CD14-positive monocyte (primary cell): Measurements from ENCODE around the gene CARMIL3. TPM values are rescaled to one million over a fixed set of nuclear protein-coding genes. Genes with fewer than 3 reads are reported as not detected.

ENCODE experiments used
- DNase-seq, 3 donors: peaks; one replicate each; pipeline ENCODE4 v3.0.0-alpha.2; 2011 to 2022
- H2AFZ ChIP-seq: 2 replicates; pipeline ENCODE4 v1.6.0; 2012; ENCODE audit warnings: mild to moderate bottlenecking, low read depth, low read length, inconsistent platforms; ENCODE audit not compliant: insufficient read depth, poor library complexity, severe bottlenecking
- H3K27ac ChIP-seq, 2 donors: 1 replicate in 1 of 2; 2 replicates in 1 of 2; pipeline ENCODE4 v1.5.1; 2012 to 2013; ENCODE audit warnings: low read length in 2 of 2, control low read depth in 1 of 2, inconsistent platforms in 1 of 2, low read depth in 1 of 2, mild to moderate bottlenecking in 1 of 2
- H3K27me3 ChIP-seq, 2 donors: one replicate each; pipeline versions ENCODE4 v1.6.0 to v1.6.1; 2011 to 2013; ENCODE audit warnings: low read length in 2 of 2; ENCODE audit not compliant: control insufficient read depth in 2 of 2, insufficient read depth in 2 of 2
- H3K36me3 ChIP-seq, 2 donors: replicated peaks in 1 of 2; 1 replicate in 1 of 2; 2 replicates in 1 of 2; pipeline versions ENCODE4 v1.5.1 to v1.6.1; 2012 to 2013; ENCODE audit warnings: low read length in 2 of 2, control low read depth in 1 of 2, inconsistent platforms in 1 of 2, mild to moderate bottlenecking in 1 of 2; ENCODE audit not compliant: insufficient read depth in 2 of 2, control insufficient read depth in 1 of 2
- H3K4me1 ChIP-seq, 2 donors: 1 replicate in 1 of 2; 2 replicates in 1 of 2; pipeline versions ENCODE4 v1.5.1 to v1.6.1; 2012 to 2013; ENCODE audit warnings: low read length in 2 of 2, control low read depth in 1 of 2, inconsistent platforms in 1 of 2, mild to moderate bottlenecking in 1 of 2, moderate library complexity in 1 of 2; ENCODE audit not compliant: insufficient read depth in 2 of 2, control insufficient read depth in 1 of 2
- H3K4me2 ChIP-seq: replicated peaks from 2 replicates; pipeline ENCODE3; 2012; ENCODE audit warnings: low read length, moderate library complexity, mild to moderate bottlenecking; ENCODE audit not compliant: poor library complexity, severe bottlenecking; ENCODE audit errors: extremely low read depth
- H3K4me3 ChIP-seq, 3 experiments: fragments of 200-600 bp in 1 of 3; sonication (generic) in 1 of 3; replicated peaks in 1 of 3; 1 replicate in 2 of 3; 2 replicates in 1 of 3; pipeline ENCODE4 v1.5.1; 2011 to 2013; ENCODE audit warnings: low read length in 3 of 3, mild to moderate bottlenecking in 3 of 3, control low read depth in 2 of 3, low read depth in 2 of 3, inconsistent platforms in 1 of 3, moderate library complexity in 1 of 3
- H3K79me2 ChIP-seq: 2 replicates; pipeline ENCODE4 v1.6.0; 2012; ENCODE audit warnings: mild to moderate bottlenecking, control low read depth, inconsistent platforms, low read length, moderate library complexity; ENCODE audit not compliant: insufficient read depth
- H3K9ac ChIP-seq: 2 replicates; pipeline ENCODE4 v1.6.0; 2017; ENCODE audit warnings: low read length, mild to moderate bottlenecking; ENCODE audit not compliant: insufficient read depth, poor library complexity, severe bottlenecking
- H3K9me3 ChIP-seq, 2 donors: replicated peaks in 1 of 2; 1 replicate in 1 of 2; 2 replicates in 1 of 2; pipeline versions ENCODE4 v1.5.1 to v1.6.1; 2012 to 2013; ENCODE audit warnings: low read length in 2 of 2, control low read depth in 1 of 2; ENCODE audit not compliant: control insufficient read depth in 1 of 2, insufficient read depth in 1 of 2
- H4K20me1 ChIP-seq: 2 replicates; pipeline ENCODE4 v1.6.0; 2012; ENCODE audit warnings: mild to moderate bottlenecking, low read length, control low read depth, moderate library complexity; ENCODE audit not compliant: insufficient read depth
- H3K27ac Mint-ChIP-seq, 7 donors: one replicate each; pipeline ENCODE4 v1.8.0; 2020; ENCODE audit warnings: mild to moderate bottlenecking in 7 of 7, mixed read lengths in 7 of 7, moderate library complexity in 6 of 7, inconsistent platforms in 2 of 7
- H3K27me3 Mint-ChIP-seq, 3 donors: one replicate each; pipeline ENCODE4 v1.8.0; 2021 to 2022; ENCODE audit warnings: low read depth in 3 of 3, mild to moderate bottlenecking in 3 of 3, mixed read lengths in 3 of 3, moderate library complexity in 3 of 3, inconsistent platforms in 1 of 3
- H3K36me3 Mint-ChIP-seq, 2 donors: one replicate each; pipeline ENCODE4 v1.8.0; 2020; ENCODE audit warnings: mixed read lengths in 2 of 2, inconsistent platforms in 1 of 2, mild to moderate bottlenecking in 1 of 2
- H3K4me1 Mint-ChIP-seq: one replicate; pipeline ENCODE4 v1.8.0; 2020; ENCODE audit warnings: mild to moderate bottlenecking, mixed read lengths
- H3K4me3 Mint-ChIP-seq, 2 donors: one replicate each; pipeline ENCODE4 v1.8.0; 2020; ENCODE audit warnings: mild to moderate bottlenecking in 2 of 2, mixed read lengths in 2 of 2, moderate library complexity in 1 of 2
- H3K9me3 Mint-ChIP-seq, 7 donors: one replicate each; pipeline ENCODE4 v1.8.0; 2020 to 2022; ENCODE audit warnings: mixed read lengths in 7 of 7, mild to moderate bottlenecking in 6 of 7, moderate library complexity in 6 of 7, inconsistent platforms in 2 of 7
- WGBS: methylation state at CpG from one replicate; pipeline ENCODE4 v1.1.5; 2013; ENCODE audit warnings: missing lambda C conversion rate; ENCODE audit not compliant: insufficient coverage; 5-methylcytosine and 5-hydroxymethylcytosine counted together
- intact Hi-C, 2 donors: fragments of 100-400 bp; cut with micrococcal nuclease; formaldehyde crosslinking; loops; one replicate each; pipeline versions ENCODE4 v1.15.0 to v1.15.1; 2023
- polyA plus RNA-seq, 3 donors: library from polyadenylated mRNA; depleted of rRNA in 1 of 3; unstranded in 2 of 3; stranded (reverse) in 1 of 3; fragments of 300-500 nt in 2 of 3; fragments of >200 nt in 1 of 3; fragmentation: Illumina TruSeq in 2 of 3; gene quantifications; 1 replicate in 2 of 3; 2 replicates in 1 of 3; pipeline ENCODE4 v1.2.3, GENCODE V29; 2012 to 2021
- TF ChIP-seq, protein P1 (sequence below): fragments of 200-600 bp; IDR thresholded peaks from one replicate; pipeline ENCODE4 v1.8.0; 2022; ENCODE audit warnings: antibody characterized with exemption, mild to moderate bottlenecking

Gene CARMIL3
- polyA plus RNA-seq, 3 donors: 1.0 TPM; not detected in 2

- Histone ChIP-seq H3K4me1 (peaks cover 22 to 29% of the 10 kb centered on the region in 2 donors), H3K27me3 (peaks cover 0 to 19% of the 10 kb centered on the region in 2 donors), H3K4me3 (no peak overlapping the region), H3K36me3 (no peaks in the 10 kb centered on the region), H2AFZ (no peak overlapping the region), H4K20me1 (no peaks in the 10 kb centered on the region), H3K9ac (no peak overlapping the region), H3K9me3 (no peaks in the 10 kb centered on the region), H3K27ac (no peak overlapping the region), H3K4me2 (no peak overlapping the region), H3K79me2 (no peaks in the 10 kb centered on the region)
- Mint-ChIP-seq H3K4me3 (no peak overlapping the region), H3K9me3 (peaks cover 0 to 3% (median 0%) of the 10 kb centered on the region in 7 donors), H3K27ac (no peak overlapping the region), H3K4me1 (peaks cover 32% of the 10 kb centered on the region), H3K27me3 (peaks cover 15 to 38% (median 27%) of the 10 kb centered on the region in 3 donors), H3K36me3 (peaks cover 0 to 2% of the 10 kb centered on the region in 2 donors)
- TF ChIP-seq, protein P1, sequence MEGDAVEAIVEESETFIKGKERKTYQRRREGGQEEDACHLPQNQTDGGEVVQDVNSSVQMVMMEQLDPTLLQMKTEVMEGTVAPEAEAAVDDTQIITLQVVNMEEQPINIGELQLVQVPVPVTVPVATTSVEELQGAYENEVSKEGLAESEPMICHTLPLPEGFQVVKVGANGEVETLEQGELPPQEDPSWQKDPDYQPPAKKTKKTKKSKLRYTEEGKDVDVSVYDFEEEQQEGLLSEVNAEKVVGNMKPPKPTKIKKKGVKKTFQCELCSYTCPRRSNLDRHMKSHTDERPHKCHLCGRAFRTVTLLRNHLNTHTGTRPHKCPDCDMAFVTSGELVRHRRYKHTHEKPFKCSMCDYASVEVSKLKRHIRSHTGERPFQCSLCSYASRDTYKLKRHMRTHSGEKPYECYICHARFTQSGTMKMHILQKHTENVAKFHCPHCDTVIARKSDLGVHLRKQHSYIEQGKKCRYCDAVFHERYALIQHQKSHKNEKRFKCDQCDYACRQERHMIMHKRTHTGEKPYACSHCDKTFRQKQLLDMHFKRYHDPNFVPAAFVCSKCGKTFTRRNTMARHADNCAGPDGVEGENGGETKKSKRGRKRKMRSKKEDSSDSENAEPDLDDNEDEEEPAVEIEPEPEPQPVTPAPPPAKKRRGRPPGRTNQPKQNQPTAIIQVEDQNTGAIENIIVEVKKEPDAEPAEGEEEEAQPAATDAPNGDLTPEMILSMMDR: no peak
- DNase-seq: no peak
- intact Hi-C loops: no loop called here
- WGBS: no CpG with 5 or more reads among the region's 6 CpGs
Observed at GRCh38 chr14:24054324-24054641, 2.5 kb downstream of the CARMIL3 start.

DNA sequence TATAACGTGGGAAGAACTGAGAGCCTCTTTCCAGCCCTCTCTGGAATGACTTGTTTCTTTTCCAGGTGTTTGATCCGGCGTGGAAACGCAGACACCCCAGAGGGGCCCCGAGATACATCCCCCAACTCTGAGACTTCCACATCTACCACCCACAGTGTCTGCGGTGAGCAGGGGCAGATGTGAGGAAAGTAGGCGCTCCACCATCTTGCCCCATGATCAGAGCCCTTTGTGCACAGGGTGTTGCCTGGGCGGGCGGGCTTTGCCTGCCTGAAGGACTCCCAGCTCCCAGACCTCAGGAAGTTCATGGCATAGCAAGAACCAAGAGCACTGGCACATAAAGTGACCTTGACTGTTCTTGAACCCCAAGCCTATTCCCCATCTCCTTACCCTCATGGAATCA, 2.8 kb downstream of the CARMIL3 start:
- H3K27me3 ChIP-seq: peaks cover 0 to 19% of the 10 kb centered on the region in 2 donors
- peaks cover 28% of the 10 kb centered on the region for H3K4me1 Mint-ChIP-seq
- peaks cover 19 to 25% of the 10 kb centered on the region in 2 donors for H3K4me1 ChIP-seq
- no peaks in the 10 kb centered on the region for H3K9me3 ChIP-seq
- 93% methylated on average over 3 of the region's 9 CpGs for WGBS
- H3K27ac ChIP-seq: no peak overlapping the region
- H3K36me3 Mint-ChIP-seq: peaks cover 0 to 2% of the 10 kb centered on the region in 2 donors
- H3K9ac ChIP-seq: no peak overlapping the region
- H3K4me3 Mint-ChIP-seq: no peak overlapping the region
- H3K36me3 ChIP-seq: no peaks in the 10 kb centered on the region
- peaks cover 0 to 3% (median 0%) of the 10 kb centered on the region in 7 donors for H3K9me3 Mint-ChIP-seq
- intact Hi-C loops: loop anchor here in 1 of 2 donors (5.0 kb wide), 1 partner anchor 53 kb away; no protein-coding TSS in a partner anchor
- no peak overlapping the region for H3K4me2 ChIP-seq
- TF ChIP-seq, protein P1: no peak
- H2AFZ ChIP-seq: no peak overlapping the region
- H3K27me3 Mint-ChIP-seq: peaks cover 16 to 38% (median 29%) of the 10 kb centered on the region in 3 donors
- no peaks in the 10 kb centered on the region for H4K20me1 ChIP-seq
- DNase-seq: no peak
- H3K4me3 ChIP-seq: no peak overlapping the region
- H3K79me2 ChIP-seq: no peaks in the 10 kb centered on the region
- no peak overlapping the region for H3K27ac Mint-ChIP-seq
